ENCODE data around the gene LRP1B.

- TF ChIP-seq CTCF (IDR thresholded peaks at IDR 0.05) (no peak), JUN (IDR thresholded peaks at IDR 0.05) (no peak), SMC3 (IDR thresholded peaks at IDR 0.05) (no peak), HMGXB4 (CRISPR knock-in tag; IDR thresholded peaks at IDR 0.05; ENCODE audit: borderline replicate concordance) (no peak), HOXB13 (CRISPR knock-in tag; IDR thresholded peaks at IDR 0.05; ENCODE audit: low read depth) (no peak), PBX3 (IDR thresholded peaks at IDR 0.05) (no peak), NFE2L2 (conservative IDR thresholded peaks at IDR 0.05; ENCODE audit: low read length) (no peak), RCOR1 (IDR thresholded peaks at IDR 0.05; ENCODE audit: low read depth, low read length) (no peak), RFX5 (IDR thresholded peaks at IDR 0.05) (no peak), POLR2A (IDR thresholded peaks at IDR 0.05; ENCODE audit: low read length) (no peak), REST (IDR thresholded peaks at IDR 0.05) (no peak), ELK1 (IDR thresholded peaks at IDR 0.05; ENCODE audit: low read depth, low read length) (no peak), JUNB (IDR thresholded peaks at IDR 0.05) (no peak)
Observed at GRCh38 chr2:140416577-140416976, 1714.2 kb downstream of the LRP1B start.

Data from A549 (cell line).